ENCODE data around the gene LRCH1.

The LRCH1 gene

DNA sequence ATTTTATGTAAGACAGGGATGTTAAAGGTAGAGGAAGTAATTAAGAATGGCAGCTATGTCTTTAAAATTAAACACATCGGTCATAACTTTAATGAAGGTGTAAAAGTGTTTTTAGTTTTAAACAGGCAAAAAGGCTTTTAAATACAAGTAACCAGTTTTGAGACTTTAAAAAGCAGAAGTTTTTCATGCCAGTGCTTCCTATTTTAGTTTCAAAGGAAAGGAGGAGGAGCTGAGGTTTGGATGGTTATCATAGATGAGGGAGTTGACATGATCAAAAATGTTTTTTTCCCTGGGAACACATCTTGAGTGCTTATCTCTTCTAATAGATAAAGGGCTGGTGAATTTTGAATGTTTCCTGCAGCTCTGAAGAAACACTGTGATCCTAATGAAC is 42.9 kb downstream of the LRCH1 start:
- no peak for DNase-seq (ENCODE audit: low read depth)
- TF ChIP-seq, protein P1, sequence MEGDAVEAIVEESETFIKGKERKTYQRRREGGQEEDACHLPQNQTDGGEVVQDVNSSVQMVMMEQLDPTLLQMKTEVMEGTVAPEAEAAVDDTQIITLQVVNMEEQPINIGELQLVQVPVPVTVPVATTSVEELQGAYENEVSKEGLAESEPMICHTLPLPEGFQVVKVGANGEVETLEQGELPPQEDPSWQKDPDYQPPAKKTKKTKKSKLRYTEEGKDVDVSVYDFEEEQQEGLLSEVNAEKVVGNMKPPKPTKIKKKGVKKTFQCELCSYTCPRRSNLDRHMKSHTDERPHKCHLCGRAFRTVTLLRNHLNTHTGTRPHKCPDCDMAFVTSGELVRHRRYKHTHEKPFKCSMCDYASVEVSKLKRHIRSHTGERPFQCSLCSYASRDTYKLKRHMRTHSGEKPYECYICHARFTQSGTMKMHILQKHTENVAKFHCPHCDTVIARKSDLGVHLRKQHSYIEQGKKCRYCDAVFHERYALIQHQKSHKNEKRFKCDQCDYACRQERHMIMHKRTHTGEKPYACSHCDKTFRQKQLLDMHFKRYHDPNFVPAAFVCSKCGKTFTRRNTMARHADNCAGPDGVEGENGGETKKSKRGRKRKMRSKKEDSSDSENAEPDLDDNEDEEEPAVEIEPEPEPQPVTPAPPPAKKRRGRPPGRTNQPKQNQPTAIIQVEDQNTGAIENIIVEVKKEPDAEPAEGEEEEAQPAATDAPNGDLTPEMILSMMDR (IDR thresholded peaks at IDR 0.05; ENCODE audit: low read depth, low read length, missing control alignments): no peak
- H3K4me3 ChIP-seq (ENCODE audit: low read depth, low read length): no peak overlapping the region

DNA sequence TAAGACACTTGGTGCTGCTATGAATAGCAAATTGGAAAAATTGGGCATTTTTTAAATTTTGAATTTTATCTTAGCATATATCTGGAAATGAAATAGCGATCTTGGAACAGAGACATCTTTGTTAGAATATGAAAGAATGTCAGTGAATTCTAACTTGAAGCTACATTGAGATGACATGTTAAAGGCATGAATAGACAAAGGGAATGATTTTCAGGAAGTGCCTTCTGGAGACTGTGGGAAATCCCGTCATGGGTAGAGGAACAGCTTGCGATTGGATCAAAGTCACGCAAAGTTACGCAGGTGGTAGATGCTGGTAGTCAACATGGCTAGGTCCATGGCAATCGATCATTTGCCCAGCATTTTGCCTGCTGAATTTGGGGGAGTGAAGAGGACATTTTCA is 43.5 kb downstream of the LRCH1 start:
- TF ChIP-seq, protein P1 (IDR thresholded peaks at IDR 0.05; ENCODE audit: low read depth, low read length, missing control alignments): no peak
- no peak overlapping the region for H3K4me3 ChIP-seq (ENCODE audit: low read depth, low read length)
- DNase-seq (ENCODE audit: low read depth): no peak

DNA sequence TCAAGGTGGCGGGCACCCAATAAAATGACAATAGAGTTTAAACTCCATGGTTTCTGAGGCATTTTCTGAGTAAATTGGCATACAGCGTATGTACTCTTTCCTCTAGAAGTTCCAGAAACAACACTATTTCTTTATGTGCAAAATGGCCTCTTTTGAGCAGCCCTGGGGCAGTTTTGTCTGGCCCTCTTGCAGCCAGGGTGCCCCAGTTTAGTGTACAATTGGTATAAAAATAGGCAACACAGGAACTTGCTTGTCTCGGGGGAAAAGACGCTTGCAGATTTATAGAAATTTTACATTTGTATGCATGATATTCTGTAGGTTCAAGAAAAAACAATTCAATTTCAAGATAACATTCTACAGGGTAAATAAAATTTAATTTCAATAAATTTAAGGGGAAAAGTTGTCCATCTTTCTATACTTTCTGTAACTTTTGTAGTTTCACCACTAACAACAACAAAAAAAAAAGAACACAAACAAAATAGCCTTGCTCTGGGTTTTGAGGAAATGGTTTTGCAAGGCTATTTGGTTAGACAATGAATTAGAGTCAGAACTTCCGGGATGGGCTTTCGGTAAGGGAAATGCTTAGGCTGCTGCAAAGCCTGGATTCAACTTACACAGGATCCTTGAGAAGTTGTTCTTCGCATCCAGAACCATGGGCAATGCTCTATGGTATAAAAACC is 45.3 kb downstream of the LRCH1 start:
- peak overlapping the region; percentile 35 for H3K4me3 ChIP-seq (ENCODE audit: low read depth, low read length)
- TF ChIP-seq, protein P1 (IDR thresholded peaks at IDR 0.05; ENCODE audit: low read depth, low read length, missing control alignments): no peak
- no peak for DNase-seq (ENCODE audit: low read depth)

DNA sequence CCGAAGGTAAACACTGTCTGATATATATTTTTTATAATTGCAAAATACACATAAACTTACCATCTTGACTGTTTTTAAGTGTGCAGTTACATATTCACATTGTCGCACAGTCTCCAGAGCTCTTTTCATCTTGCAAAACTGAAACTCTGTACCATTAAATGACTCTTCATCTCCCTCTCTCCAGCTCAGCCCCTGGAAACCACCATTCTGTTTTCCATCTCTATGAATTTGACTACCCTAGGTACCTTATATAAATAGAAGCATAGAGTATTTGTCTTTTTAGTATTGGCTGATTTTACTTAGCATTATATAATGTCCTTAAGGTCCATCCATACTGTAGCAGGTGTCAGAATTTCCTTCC is 45.8 kb downstream of the LRCH1 start:
- DNase-seq (ENCODE audit: low read depth): no peak
- peak overlapping the region; percentile 35 for H3K4me3 ChIP-seq (ENCODE audit: low read depth, low read length)
- TF ChIP-seq, protein P1 (IDR thresholded peaks at IDR 0.05; ENCODE audit: low read depth, low read length, missing control alignments): no peak

DNA sequence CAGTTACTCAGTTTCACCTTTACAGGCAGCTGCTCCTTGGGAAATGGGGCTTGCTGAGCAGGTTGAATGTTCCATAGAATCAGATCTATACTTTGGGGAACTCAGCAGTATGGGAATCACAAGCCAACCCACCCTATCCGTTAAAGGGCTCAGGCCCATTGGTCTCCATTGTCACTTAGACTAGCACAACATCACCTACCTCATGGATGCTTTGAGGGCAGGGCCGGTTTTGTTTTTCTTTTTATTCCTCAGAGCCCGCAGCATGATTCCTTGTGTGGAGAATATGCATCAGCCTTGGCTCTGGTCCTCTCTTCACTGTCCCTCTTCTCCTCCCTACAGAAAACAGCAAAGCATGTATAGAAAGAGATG is 48.0 kb downstream of the LRCH1 start:
- H3K4me3 ChIP-seq (ENCODE audit: low read depth, low read length): no peak overlapping the region
- no peak for DNase-seq (ENCODE audit: low read depth)
- TF ChIP-seq, protein P1 (IDR thresholded peaks at IDR 0.05; ENCODE audit: low read depth, low read length, missing control alignments): no peak

DNA sequence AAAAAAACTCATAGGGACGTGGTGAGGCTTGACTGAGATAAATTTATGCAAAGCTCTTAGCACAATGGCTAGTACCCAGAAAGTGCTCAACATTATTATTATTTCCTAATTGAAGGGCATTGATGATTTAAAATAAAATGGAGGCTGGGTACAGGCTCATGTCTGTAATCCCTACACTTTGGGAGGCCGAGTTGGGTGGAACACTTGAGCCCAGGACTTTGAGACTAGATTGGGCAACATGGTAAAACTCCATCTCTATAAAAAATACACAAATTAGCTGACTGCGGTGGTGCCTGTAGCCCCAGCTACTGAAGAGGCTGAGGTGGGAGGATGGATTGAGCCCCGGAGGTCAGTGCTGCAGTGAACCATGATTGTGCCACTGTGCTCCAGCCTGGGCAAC is 49.6 kb downstream of the LRCH1 start:
- DNase-seq (ENCODE audit: low read depth): no peak
- TF ChIP-seq, protein P1 (IDR thresholded peaks at IDR 0.05; ENCODE audit: low read depth, low read length, missing control alignments): no peak
- H3K4me3 ChIP-seq (ENCODE audit: low read depth, low read length): no peak overlapping the region

DNA sequence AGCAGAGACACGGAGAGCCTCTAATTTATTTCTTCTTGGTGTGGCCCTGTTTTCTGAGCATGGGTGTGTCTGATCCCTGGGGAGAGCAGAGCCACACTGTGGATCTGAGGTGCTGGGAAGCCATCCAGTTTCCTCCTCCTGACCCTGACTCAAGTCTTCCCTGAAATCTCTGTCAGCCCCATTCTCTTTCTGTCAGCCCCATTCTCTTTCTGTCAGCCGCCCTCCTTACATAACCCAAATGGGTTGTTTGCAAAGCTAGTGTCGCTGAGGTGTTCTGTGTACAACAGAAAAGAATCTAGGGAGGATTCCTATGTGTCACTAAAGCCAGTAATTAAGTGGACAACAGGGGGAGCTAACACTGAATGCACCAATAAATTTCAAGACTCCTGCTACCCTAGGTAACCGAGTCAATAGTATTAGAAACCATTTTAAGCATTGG is 50.2 kb downstream of the LRCH1 start:
- DNase-seq (ENCODE audit: low read depth): no peak
- no peak overlapping the region for H3K4me3 ChIP-seq (ENCODE audit: low read depth, low read length)
- TF ChIP-seq, protein P1 (IDR thresholded peaks at IDR 0.05; ENCODE audit: low read depth, low read length, missing control alignments): peak; percentile 23

Data from GM12864 (cell line).